ENCODE results near the gene DYNC1I2.

DNA sequence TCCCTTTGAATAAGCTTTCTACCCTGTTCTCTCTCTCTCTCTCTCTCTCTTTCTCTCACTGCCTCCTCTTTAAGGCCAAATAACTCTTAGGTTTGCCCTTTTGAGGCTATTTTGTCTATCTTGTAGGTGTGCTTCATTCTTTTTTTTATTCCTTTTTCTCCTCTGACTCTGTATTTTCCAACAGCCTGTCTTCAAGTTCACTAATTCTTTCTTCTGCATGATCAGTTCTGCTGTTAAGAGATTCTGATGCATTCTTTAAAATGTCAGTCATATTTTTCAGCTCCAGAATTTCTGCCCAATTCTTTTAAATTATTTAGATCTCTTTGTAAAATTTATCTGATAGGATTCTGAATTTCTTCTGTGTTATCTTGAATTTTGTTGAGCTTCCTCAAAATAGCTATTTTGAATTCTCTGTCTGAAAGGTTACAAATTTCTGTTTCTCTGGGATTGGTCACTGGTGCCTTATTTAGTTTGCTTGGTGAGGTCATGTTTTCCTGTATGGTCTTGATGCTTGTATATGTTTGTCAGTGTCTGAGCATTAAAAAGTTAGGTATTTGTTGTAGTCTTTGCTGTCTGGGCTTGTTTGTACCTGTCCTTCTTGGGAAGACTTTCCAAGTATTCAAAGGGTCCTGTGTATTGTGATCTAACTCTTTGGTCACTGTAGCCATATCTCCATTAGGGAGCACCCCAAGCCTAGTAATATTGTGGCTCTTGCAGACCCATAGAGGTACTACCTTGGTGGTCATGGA is 35.4 kb upstream of the DYNC1I2 start:
- TF ChIP-seq, protein P1, sequence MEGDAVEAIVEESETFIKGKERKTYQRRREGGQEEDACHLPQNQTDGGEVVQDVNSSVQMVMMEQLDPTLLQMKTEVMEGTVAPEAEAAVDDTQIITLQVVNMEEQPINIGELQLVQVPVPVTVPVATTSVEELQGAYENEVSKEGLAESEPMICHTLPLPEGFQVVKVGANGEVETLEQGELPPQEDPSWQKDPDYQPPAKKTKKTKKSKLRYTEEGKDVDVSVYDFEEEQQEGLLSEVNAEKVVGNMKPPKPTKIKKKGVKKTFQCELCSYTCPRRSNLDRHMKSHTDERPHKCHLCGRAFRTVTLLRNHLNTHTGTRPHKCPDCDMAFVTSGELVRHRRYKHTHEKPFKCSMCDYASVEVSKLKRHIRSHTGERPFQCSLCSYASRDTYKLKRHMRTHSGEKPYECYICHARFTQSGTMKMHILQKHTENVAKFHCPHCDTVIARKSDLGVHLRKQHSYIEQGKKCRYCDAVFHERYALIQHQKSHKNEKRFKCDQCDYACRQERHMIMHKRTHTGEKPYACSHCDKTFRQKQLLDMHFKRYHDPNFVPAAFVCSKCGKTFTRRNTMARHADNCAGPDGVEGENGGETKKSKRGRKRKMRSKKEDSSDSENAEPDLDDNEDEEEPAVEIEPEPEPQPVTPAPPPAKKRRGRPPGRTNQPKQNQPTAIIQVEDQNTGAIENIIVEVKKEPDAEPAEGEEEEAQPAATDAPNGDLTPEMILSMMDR (conservative IDR thresholded peaks at IDR 0.05; ENCODE audit: low read depth, low read length), result no peak
- TF ChIP-seq EZH2 (IDR thresholded peaks at IDR 0.05; ENCODE audit: low read length, unreplicated experiment), result no peak

Data from PC-3 (cell line).